Tongue (tissue), 2 donors: ENCODE measurements around the gene CCL8. TPM values are rescaled to one million over a fixed set of nuclear protein-coding genes. Genes with fewer than 3 reads are reported as not detected.
A peak's percentile ranks its signal among the peaks of the same experiment; 100 is the strongest.

ENCODE experiments used
- DNase-seq: peaks from one replicate; pipeline ENCODE4 v3.0.0-alpha.2; 2015
- total RNA-seq: library from RNA; depleted of rRNA; stranded (reverse); fragments of >200 nt; gene quantifications from one replicate; pipeline ENCODE4 v1.2.3, GENCODE V29; 2014

CCL8 gene
- 0.51 TPM for total RNA-seq

- no peak for DNase-seq
Observed at GRCh38 chr17:34319039-34319483, at the start of gene CCL8. CCL8 (plus strand) TSS chr17:34319435; CDS start chr17:34319502, 67 bp downstream.

GRCh38 chr17:34269969-34270368 lies 49.3 kb upstream of the CCL8 start, which contains the start of gene CCL7:
CCL7 (plus strand) TSS chr17:34270221; CDS start chr17:34270291, 70 bp downstream.
- DNase-seq, result no peak

- DNase-seq, result peak; percentile 84
Observed at GRCh38 chr17:34275881-34276280, 43.4 kb upstream of the CCL8 start.

- DNase-seq, result no peak
Observed at GRCh38 chr17:34276826-34277225, 42.4 kb upstream of the CCL8 start.

- DNase-seq, result no peak
Observed at GRCh38 chr17:34283571-34283970, 35.7 kb upstream of the CCL8 start.

- peak; percentile 54 for DNase-seq
Observed at GRCh38 chr17:34285286-34285792, 33.9 kb upstream of the CCL8 start, which contains the start of gene CCL11. CCL11 (plus strand) TSS chr17:34285742; CDS start chr17:34285809, 67 bp downstream.

GRCh38 chr17:34287875-34288274 lies 31.4 kb upstream of the CCL8 start:
- no peak for DNase-seq

- peak; percentile 67 for DNase-seq
Observed at GRCh38 chr17:34290586-34290985, 28.6 kb upstream of the CCL8 start.

- no peak for DNase-seq
Observed at GRCh38 chr17:34291721-34292348, 27.4 kb upstream of the CCL8 start.

GRCh38 chr17:34299027-34299426 lies 20.2 kb upstream of the CCL8 start:
- DNase-seq, result no peak

- peak; percentile 51 for DNase-seq
Observed at GRCh38 chr17:34299956-34300577, 19.2 kb upstream of the CCL8 start.

- peak; percentile 80 for DNase-seq
Observed at GRCh38 chr17:34300652-34301370, 18.4 kb upstream of the CCL8 start.

GRCh38 chr17:34301986-34302385 lies 17.2 kb upstream of the CCL8 start:
- DNase-seq, result no peak

GRCh38 chr17:34302636-34303035 lies 16.6 kb upstream of the CCL8 start:
- DNase-seq, result no peak

- DNase-seq, result no peak
Observed at GRCh38 chr17:34303606-34304005, 15.6 kb upstream of the CCL8 start.

- DNase-seq, result no peak
Observed at GRCh38 chr17:34305061-34305460, 14.2 kb upstream of the CCL8 start.

- DNase-seq, result no peak
Observed at GRCh38 chr17:34305606-34306005, 13.6 kb upstream of the CCL8 start.

GRCh38 chr17:34306466-34306865 lies 12.8 kb upstream of the CCL8 start:
- peak; percentile 56 for DNase-seq

GRCh38 chr17:34307110-34307509 lies 12.1 kb upstream of the CCL8 start:
- DNase-seq, result peak; percentile 63

- no peak for DNase-seq
Observed at GRCh38 chr17:34308371-34308770, 10.9 kb upstream of the CCL8 start.

GRCh38 chr17:34311291-34311690 lies 7.9 kb upstream of the CCL8 start:
- DNase-seq, result peak; percentile 22

- no peak for DNase-seq
Observed at GRCh38 chr17:34312080-34312479, 7.2 kb upstream of the CCL8 start.

- peak; percentile 35 for DNase-seq
Observed at GRCh38 chr17:34313164-34313563, 6.1 kb upstream of the CCL8 start.
